GM15510 (cell line): ENCODE results near the gene GAST.

Experiments used
- POLR2A ChIP-seq: IDR thresholded peaks from 3 replicates; pipeline ENCODE4 v1.6.1; 2011; ENCODE audit warnings: borderline replicate concordance; ENCODE audit not compliant: insufficient read length; ENCODE audit errors: extremely low read depth

Gene GAST, protein sequence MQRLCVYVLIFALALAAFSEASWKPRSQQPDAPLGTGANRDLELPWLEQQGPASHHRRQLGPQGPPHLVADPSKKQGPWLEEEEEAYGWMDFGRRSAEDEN

DNA sequence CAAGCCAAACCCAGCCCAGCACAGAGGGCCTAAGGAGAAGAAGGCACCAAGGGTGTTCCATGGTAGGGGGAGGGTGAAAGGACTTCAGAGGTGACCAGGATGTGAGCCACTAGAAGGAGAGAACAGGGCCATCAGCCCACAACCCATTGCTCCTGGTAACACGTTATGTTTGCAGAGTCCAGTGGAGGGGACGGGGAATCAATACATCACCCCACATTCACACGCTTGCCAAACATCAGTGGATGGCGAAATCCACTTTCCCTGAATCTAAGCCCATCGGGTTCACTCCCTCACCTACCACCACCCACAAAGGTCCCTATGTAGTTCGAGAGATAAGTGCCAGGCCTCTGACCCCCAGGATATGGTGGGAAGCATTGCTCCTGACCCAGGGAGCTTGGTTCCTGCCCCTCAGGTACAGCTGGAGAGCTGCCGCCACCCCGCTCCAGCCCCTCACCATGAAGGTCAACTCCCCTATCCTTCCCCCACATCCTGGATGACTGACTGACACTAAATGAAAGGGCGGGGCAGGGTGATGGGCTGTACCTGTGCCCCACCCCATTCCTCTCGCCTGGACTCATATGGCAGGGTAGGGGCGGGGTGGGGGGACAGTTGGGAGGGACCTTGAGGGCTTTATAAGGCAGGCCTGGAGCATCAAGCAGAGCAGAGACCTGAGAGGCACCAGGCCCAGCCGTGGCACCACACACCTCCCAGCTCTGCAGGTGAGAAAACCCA lies at the start of gene GAST:
Gene GAST (plus strand): TSS at position 663 of the 732 bp plus-strand sequence. CDS start 3,106 bp downstream, outside the sequence.
- TF ChIP-seq POLR2A: no peak

DNA sequence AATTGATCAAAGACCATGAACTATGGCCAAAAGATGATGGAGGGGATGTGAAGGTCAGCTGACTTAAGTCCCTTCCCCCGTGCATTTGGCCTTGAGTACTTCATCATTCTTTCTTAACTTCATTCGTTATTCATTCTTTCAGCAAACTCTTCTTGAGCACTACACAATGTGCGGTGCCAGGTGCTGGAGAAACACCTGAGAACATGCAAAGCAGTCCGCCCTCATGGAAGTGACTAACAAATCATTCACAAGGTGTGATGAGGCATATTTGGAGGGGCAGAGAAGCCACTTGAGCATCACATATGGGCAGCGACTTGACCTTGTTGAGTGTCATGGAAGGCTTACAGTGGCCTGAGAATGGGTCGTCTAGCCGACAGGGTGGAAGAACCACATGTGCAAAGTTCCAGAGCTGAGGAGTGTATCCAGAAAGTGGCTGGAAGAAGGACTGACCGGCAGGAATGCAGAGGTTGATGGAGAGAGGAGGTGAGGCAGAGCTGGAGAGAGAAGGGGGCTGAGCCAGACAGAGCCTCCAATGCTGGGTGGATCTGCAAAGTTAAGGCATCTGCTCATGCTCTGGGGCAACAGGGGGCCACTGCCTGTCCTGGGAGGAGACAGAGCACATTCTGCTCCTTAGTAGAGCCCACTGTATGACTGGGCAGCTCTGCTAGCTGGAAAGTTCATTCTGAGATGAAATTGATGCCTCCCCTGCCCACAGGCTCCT lies 48.5 kb upstream of the GAST start:
- no peak for TF ChIP-seq POLR2A

DNA sequence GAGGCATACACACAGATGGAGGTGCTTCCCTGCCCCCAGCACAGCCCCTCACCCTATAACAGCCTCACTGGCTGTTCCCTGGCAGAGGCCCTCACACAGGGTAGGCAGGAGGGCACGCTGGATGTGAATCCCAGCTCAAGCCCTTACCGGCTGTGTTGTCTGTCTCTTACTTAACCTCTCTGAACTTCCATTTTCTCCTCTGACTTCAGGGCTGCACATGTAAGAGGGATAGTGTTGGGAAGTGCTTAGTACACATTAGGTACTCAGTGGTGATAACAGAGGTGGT lies 48.0 kb upstream of the GAST start:
- TF ChIP-seq POLR2A: no peak

DNA sequence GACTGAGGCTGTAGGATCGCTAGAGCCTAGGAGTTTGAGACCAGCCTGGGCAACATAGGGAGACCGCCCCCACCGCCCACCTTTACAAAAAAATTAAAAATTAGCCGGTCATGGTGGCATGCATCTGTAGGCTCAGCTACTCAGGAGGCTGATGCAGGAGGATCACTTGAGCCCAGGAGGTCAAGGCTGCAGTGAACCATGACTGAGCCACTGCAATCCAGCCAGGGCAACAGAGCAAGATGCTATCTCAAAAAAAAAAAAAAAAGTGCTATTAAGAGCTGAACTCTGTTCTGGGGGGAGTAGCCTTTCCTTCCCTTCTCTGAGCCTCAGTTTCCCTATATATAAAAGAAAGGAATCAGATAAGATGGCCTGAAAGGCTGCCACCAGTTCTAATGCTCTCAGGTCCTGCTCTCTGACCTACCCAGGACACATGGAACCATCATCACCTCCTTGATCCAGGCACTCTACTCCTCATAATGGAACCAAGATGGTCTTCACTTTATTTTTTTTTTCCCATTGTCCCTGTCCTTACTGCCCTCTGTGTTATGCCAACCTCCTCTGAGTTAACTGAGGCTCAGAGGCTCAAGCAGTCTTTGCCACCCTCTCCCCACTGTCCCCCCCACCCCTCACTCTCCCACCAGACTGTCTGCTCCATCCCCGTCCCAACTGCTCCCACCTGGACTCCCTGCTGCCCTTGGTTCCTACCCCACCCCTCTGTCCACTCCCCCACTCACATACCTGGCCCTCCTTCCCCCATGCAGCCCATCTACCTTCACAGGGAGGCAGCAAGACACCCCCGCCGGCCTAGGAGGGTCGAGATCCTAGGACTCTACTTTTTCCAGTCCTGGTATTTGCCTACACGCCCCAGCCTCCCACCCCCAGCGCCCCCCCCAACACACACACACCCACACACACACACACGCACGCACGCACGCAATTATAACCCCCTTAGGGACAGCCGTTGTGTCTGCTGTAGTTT lies 47.3 kb upstream of the GAST start:
- no peak for TF ChIP-seq POLR2A

DNA sequence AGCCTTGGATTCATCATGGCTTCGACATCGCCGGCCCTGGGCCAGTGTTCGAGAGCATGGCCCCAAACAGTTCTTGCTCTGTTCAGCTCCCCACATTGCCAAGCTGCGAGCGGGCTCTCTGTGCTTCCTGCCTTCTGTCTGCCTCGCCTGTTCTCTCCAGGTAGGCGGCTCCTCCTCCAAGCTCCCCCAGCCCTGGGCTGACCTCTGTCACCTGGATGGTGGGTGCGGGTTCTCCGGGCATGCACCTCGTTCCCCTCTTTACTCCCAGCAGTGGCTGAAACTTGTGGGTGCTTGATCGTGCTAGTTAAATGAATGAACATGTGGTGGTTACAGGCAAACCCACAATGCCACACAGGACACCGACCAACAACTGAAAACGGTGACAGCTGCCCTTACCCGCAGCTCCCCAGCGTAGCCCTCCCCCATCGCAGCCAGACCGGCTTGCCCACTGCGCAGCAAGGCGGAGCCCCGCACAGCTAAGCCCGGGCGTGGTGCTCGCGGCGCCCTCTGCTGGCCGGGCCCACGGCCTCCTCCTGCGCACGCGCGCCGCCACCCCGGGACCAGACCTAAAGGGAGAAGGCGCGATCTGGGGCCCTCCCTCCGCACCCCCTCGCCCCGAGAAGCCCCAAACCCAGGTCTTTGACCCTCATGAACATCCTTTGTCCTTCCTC lies 46.4 kb upstream of the GAST start:
- TF ChIP-seq POLR2A: peak; percentile 36

DNA sequence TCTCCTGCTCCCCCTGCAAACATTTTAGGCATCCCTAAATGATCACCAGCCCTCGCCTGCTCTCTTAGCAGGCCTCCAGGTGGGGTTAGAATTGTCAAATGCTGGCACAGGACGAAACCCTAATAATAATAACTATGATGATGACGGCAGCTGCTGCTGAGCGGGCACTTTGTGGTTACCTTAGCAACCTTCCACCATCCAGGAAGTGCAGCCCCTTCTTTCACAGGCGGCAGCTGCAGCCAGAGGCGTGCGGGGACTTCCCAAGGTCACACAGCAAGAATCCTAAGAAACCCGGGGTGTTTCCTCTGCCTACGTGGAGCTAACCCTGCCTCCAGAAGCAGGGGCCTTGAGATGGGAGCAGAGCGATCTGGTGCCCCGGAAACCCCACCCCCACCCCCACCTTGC lies 45.9 kb upstream of the GAST start:
- TF ChIP-seq POLR2A: no peak

DNA sequence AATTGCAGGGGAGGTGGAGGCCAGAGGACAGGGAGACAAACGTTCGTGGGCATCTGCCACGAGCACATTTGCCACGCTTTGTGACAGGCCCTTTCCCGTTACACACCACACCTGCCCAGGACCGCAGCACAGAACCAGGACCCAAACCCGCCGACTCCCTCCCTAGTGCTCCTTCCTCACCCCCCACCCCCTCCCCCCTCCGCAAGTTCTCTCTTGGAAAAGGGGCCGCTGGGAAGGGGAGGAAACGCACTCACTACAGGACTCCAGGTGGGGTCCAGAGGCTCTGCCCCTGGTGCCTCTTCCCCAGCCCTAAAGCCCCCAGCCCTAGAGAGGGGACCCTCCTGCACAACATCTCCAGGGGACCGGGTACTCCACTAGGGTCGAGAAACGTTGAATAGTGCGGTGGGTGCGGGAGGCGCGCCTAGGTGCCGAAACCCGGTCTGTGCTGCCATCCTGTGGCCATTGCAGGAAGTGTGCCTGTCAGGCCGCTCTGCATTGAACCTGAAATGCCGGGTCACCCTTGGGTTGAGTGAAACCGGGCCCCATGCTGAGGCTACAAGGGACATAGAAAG lies 45.3 kb upstream of the GAST start:
- peak; percentile 34 for TF ChIP-seq POLR2A

DNA sequence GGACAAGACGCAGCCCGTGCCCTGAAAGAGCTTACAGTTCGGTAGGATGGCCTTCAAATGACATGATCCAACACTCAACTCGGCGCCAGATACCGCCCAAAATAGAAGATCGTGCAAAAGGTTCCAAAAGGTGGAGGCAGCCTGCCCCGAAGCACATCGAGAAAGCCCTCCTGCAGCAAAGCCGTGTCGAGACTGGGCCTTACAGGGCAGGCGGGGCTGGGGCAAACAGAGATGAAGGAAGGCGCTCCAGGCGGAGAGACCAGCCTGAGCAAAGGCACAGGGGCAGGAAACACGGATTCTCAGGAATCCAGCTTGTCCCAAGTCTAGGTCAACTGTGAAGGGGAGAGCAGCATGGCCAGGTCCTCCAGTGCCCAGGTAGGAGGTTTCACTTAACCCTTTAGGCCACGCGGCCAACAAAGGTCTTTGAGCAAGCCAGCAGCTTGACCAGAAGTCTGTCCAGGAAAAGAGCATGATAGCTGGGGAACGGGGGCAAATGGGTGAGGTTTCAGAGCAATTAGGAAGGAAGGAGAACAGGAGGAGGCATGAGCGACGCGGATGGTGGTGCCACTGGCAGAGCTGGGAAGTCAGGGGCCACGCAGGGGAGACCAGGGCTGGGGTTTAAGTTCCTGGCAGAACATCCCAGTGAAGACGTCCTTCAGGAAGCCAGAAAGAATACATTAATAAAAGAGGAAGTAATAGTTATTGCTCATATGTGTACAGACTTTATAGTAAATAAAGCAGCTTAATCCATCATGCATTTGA lies 44.7 kb upstream of the GAST start:
- TF ChIP-seq POLR2A: no peak

DNA sequence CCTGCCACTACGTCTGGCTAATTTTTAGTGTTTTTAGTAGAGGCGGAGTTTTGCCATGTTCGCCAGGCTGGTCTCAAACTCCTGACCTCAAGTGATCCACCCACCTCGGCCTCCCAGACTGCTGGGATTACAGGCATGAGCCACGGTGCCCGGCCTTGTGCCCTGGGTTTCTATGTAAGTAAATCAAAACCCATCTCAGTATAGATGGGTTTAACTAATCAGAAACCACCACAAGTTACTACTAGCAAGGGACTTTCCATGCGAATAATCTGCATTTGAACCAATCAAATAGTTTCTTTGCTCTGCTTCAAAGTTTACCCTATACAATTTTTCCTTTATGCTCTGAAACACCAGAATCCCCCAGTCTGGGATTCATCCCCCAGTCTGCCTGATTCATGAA lies 40.0 kb upstream of the GAST start:
- no peak for TF ChIP-seq POLR2A

DNA sequence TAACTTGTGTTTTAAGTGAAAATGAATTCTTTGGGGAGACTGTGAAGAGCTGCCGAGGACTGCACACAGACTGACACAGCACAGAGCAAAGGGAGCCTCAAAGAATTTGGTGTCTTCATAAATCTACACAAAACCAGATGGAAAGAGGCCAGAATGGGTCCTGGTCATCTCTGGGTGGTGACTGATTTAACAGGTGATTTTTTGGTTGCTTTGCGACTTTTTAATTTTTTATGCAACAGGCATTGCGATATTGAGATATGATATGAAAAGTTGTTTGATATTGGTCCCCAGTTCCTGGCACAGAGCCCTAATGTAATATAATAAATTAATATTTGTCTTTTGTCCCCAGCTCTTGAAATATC lies 36.1 kb upstream of the GAST start:
- no peak for TF ChIP-seq POLR2A

DNA sequence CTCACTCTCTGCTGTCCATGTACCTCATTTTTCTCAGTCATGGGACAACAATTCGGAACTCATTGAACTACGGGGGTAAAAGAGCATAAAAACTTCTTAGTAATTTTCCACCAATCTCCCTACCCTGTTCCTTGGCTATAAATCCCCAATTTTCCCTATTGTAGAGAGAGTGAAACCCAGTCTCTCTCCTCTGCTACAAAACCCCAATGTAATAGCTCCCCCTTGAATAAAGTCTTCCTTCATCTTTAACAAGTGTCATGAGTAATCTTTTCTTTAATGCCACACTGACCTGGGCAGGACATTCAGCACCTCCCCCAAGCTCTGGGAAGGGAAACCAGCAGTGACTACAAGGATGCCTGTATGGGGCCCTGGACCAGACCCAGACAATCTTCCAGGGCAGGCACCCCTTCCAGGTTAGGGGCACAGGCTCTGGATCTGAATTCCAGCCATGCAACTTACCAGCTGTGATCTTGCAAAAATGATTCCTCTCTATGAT lies 33.7 kb upstream of the GAST start:
- peak; percentile 51 for TF ChIP-seq POLR2A

DNA sequence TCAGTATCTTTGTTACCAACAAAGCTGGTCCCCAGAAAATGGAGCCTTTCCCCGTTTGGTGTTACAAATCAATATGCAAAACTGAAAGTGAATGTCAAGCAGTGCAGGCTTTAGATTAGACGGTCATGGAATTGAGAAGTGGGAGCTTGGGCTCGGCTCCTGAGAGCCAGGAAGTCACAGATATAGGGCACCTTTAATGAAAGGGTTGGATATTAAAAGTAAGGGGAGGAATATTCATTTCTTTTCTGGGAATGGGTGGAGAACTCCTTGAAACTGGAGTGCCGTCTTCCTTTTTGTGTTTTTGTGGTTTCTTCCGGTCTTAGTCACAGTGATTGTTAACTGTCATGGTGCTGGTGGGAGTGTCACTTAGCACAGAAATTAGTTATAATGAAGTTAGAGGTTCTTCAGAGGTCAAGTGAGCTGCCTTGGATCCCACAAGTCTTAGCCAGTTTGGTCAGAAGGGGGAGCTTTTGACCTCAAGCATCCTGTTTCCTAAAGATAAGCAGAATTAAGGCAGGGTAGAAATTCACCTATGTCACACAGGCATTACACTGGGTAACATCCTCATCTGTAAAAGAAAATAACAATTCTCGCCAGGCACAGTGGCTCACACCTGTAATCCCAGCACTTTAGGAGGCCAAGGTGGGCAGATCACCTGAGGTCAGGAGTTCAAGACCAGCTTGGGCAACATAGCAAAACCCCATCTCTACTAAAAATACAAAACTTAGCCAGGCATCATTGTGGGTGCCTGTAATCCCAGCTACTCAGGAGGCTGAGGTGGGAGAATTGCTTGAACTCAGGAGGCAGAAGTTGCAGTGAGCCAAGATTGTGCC lies 33.0 kb upstream of the GAST start:
- no peak for TF ChIP-seq POLR2A
